Stimulated activated CD4-positive, alpha-beta T cell treated with anti-CD3 and anti-CD28 coated beads, TNF-alpha, amount 100 ng/mL, for 24 hours (primary cell): ENCODE results near the gene CNTNAP2.

Source experiments
- DNase-seq, 3 experiments: peaks; one replicate each; pipeline ENCODE4 v3.0.0-alpha.2; 2020; ENCODE audit warnings: low read depth in 3 of 3

Gene CNTNAP2

GRCh38 chr7:147852833-147853232 is 1736.2 kb downstream of the CNTNAP2 start:
- DNase-seq: no peak

- DNase-seq: no peak
Observed at GRCh38 chr7:147857152-147858140, 1740.8 kb downstream of the CNTNAP2 start.

- DNase-seq: no peak
Observed at GRCh38 chr7:147858421-147858820, 1741.8 kb downstream of the CNTNAP2 start.

- no peak for DNase-seq
Observed at GRCh38 chr7:147859033-147859432, 1742.4 kb downstream of the CNTNAP2 start.

- no peak for DNase-seq
Observed at GRCh38 chr7:147859486-147859885, 1742.9 kb downstream of the CNTNAP2 start.

- no peak for DNase-seq
Observed at GRCh38 chr7:147861058-147861716, 1744.6 kb downstream of the CNTNAP2 start.

- DNase-seq: no peak
Observed at GRCh38 chr7:147861945-147862344, 1745.3 kb downstream of the CNTNAP2 start.

GRCh38 chr7:147869456-147869855 is 1752.9 kb downstream of the CNTNAP2 start:
- no peak for DNase-seq

GRCh38 chr7:147878912-147879661 is 1762.5 kb downstream of the CNTNAP2 start:
- DNase-seq: no peak

GRCh38 chr7:147885869-147886268 is 1769.3 kb downstream of the CNTNAP2 start:
- no peak for DNase-seq

GRCh38 chr7:147894271-147894670 is 1777.7 kb downstream of the CNTNAP2 start:
- no peak for DNase-seq

GRCh38 chr7:147896121-147896520 is 1779.5 kb downstream of the CNTNAP2 start:
- DNase-seq: no peak

GRCh38 chr7:147903536-147904218 is 1787.1 kb downstream of the CNTNAP2 start:
- DNase-seq: no peak

- DNase-seq: no peak
Observed at GRCh38 chr7:147904219-147904576, 1787.6 kb downstream of the CNTNAP2 start.

- DNase-seq: no peak
Observed at GRCh38 chr7:147909431-147910148, 1793.0 kb downstream of the CNTNAP2 start.

GRCh38 chr7:147911201-147911601 is 1794.6 kb downstream of the CNTNAP2 start:
- no peak for DNase-seq

GRCh38 chr7:147912291-147912690 is 1795.7 kb downstream of the CNTNAP2 start:
- no peak for DNase-seq

GRCh38 chr7:147912946-147913638 is 1796.5 kb downstream of the CNTNAP2 start:
- DNase-seq: no peak

- no peak for DNase-seq
Observed at GRCh38 chr7:147915781-147916180, 1799.2 kb downstream of the CNTNAP2 start.

GRCh38 chr7:147916573-147916972 is 1800.0 kb downstream of the CNTNAP2 start:
- DNase-seq: no peak
